Stomach (tissue), 9 donors: ENCODE measurements around the gene SPON2. TPM values are rescaled to one million over a fixed set of nuclear protein-coding genes. Genes with fewer than 3 reads are reported as not detected.
A peak's percentile ranks its signal among the peaks of the same experiment; 100 is the strongest.

ENCODE experiments used
- DNase-seq, 2 donors: peaks; one replicate each; pipeline versions ENCODE4 v3.0.0 to v3.0.0-alpha.2; 2013 to 2019
- H3K27ac ChIP-seq, 5 donors: fragments of 200-600 bp in 4 of 5; sonication (generic) in 4 of 5; one replicate each; pipeline ENCODE4 v1.5.1; 2013 to 2019; ENCODE audit warnings: mild to moderate bottlenecking in 1 of 5, moderate library complexity in 1 of 5
- H3K27me3 ChIP-seq, 3 donors: fragments of 200-600 bp; sonication (generic); one replicate each; pipeline ENCODE4 v1.5.1; 2017 to 2019; ENCODE audit warnings: mixed run types in 1 of 3
- H3K36me3 ChIP-seq, 4 donors: fragments of 200-600 bp; sonication (generic); 1 replicate in 3 of 4; 2 replicates in 1 of 4; pipeline ENCODE4 v1.5.1; 2016 to 2019
- H3K4me1 ChIP-seq, 4 donors: fragments of 200-600 bp; sonication (generic); one replicate each; pipeline ENCODE4 v1.5.1; 2016 to 2019
- H3K4me3 ChIP-seq, 4 donors: fragments of 200-600 bp; sonication (generic) in 3 of 4; one replicate each; pipeline ENCODE4 v1.5.1; 2016 to 2019; ENCODE audit warnings: mild to moderate bottlenecking in 1 of 4
- H3K9me3 ChIP-seq, 4 donors: fragments of 200-600 bp; sonication (generic); one replicate each; pipeline ENCODE4 v1.5.1; 2016 to 2019
- EP300 ChIP-seq: sonication (generic); formaldehyde crosslinking; IDR thresholded peaks from one replicate; pipeline ENCODE4 v1.6.1; 2017; ENCODE audit warnings: antibody characterized with exemption
- POLR2A ChIP-seq, 4 donors: fragments of 450-650 bp; IDR thresholded peaks; one replicate each; pipeline ENCODE4 v1.6.1; 2016; ENCODE audit warnings: antibody characterized with exemption in 4 of 4, control low read depth in 2 of 4, mild to moderate bottlenecking in 1 of 4, moderate library complexity in 1 of 4
- POLR2AphosphoS5 ChIP-seq, 3 donors: sonication (generic); formaldehyde crosslinking; IDR thresholded peaks; one replicate each; pipeline ENCODE4 v1.6.1; 2016; ENCODE audit warnings: antibody characterized with exemption in 3 of 3
- WGBS, 5 donors: extraction: QIAGEN DNeasy Blood & Tissue Kit in 3 of 5; methylation state at CpG; one replicate each; pipeline versions ENCODE4 v1.1.5 to v1.1.7; 2013 to 2018; 5-methylcytosine and 5-hydroxymethylcytosine counted together
- intact Hi-C: fragments of 100-400 bp; cut with DNase I; formaldehyde crosslinking; loops from one replicate; pipeline ENCODE4 v1.15.1; 2023; ENCODE audit warnings: low total_unique reads
- polyA plus RNA-seq, 3 donors: library from polyadenylated mRNA; stranded (reverse); fragments of 200-250 nt; gene quantifications; one replicate each; pipeline ENCODE4 v1.2.3, GENCODE V29; 2013
- total RNA-seq, 5 donors: library from RNA; depleted of rRNA; stranded (reverse); fragments of >200 nt; gene quantifications; one replicate each; pipeline versions ENCODE4 v1.1.0 to v1.2.3, GENCODE V29; 2014 to 2016
- TF ChIP-seq, protein P1 (sequence below), 7 experiments: fragments of 450-650 bp in 4 of 7; fragments of 200-600 bp in 3 of 7; sonication (generic) in 3 of 7; IDR thresholded peaks; one replicate each; pipeline ENCODE4 v1.5.1; 2016 to 2019; ENCODE audit warnings: antibody characterized with exemption in 7 of 7, control low read depth in 2 of 7, mild to moderate bottlenecking in 1 of 7
- donor health status: healthy with polysubstance abuse.
- donor health status: Bipolar disorder and iron deficiency.
- donor health status: healthy.

SPON2 gene
- total and polyA plus RNA-seq, 8 donors = 12.8 to 224 (median 47.6) TPM

- Histone ChIP-seq H3K9me3 (peaks cover 0 to 5% (median 0%) of the 10 kb centered on the region in 4 donors), H3K27me3 (peaks cover 4 to 26% (median 10%) of the 10 kb centered on the region in 3 donors), H3K4me3 (no peak overlapping the region), H3K4me1 (peaks cover 15 to 46% (median 43%) of the 10 kb centered on the region in 4 donors), H3K36me3 (no peaks in the 10 kb centered on the region), H3K27ac (peak overlapping the region in 1 of 5 donors; percentile 5)
- DNase-seq = no peak
- intact Hi-C loops = no loop called here
- WGBS, 5 donors = 50 to 75% (median 54%) methylated on average over 1 of the region's 1 CpG
- TF ChIP-seq, protein P1, sequence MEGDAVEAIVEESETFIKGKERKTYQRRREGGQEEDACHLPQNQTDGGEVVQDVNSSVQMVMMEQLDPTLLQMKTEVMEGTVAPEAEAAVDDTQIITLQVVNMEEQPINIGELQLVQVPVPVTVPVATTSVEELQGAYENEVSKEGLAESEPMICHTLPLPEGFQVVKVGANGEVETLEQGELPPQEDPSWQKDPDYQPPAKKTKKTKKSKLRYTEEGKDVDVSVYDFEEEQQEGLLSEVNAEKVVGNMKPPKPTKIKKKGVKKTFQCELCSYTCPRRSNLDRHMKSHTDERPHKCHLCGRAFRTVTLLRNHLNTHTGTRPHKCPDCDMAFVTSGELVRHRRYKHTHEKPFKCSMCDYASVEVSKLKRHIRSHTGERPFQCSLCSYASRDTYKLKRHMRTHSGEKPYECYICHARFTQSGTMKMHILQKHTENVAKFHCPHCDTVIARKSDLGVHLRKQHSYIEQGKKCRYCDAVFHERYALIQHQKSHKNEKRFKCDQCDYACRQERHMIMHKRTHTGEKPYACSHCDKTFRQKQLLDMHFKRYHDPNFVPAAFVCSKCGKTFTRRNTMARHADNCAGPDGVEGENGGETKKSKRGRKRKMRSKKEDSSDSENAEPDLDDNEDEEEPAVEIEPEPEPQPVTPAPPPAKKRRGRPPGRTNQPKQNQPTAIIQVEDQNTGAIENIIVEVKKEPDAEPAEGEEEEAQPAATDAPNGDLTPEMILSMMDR (IDR thresholded peaks at IDR 0.05) = no peak
- TF ChIP-seq EP300 = no peak
- TF ChIP-seq POLR2AphosphoS5 (IDR thresholded peaks at IDR 0.05) = no peak
- no peak for TF ChIP-seq POLR2A (IDR thresholded peaks at IDR 0.05)
Measured at GRCh38 chr4:1176398-1177273, 4.3 kb upstream of the SPON2 start.

DNA sequence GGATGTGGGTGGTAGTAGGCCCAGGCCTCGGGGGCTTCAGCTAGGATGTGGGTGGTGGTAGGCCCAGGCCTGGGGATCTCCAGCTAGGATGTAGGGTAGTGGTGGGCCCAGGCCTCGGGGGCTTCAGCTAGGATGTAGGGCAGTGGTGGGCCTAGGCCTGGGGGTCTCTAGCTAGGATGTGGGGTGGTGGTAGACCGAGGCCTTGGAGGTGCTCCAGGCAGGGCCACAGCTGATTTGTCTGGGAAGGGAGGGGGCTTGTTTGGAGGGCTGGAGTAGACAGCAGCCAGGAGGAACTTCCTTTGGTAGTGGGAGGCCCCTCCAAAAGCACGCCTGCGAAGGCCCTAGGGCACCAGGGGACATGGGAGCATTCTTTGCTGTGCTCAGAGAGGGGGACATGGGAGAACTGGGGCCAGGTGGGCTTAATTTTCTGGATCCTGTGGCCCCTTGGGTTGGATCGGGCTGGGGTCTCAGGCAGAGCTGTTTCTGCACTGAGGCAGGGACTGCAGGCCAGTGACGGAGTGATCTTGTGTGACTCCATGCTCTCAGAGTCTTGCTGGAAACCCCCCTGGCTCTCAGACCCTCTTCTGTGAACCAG is 3.3 kb upstream of the SPON2 start:
- peaks cover 8 to 35% (median 19%) of the 10 kb centered on the region in 3 donors for H3K27me3 ChIP-seq
- peak overlapping the region in 3 of 5 donors; percentile 24 to 40 (median 24) for H3K27ac ChIP-seq
- peaks cover 24 to 55% (median 52%) of the 10 kb centered on the region in 4 donors for H3K4me1 ChIP-seq
- intact Hi-C loops = no loop called here
- H3K9me3 ChIP-seq = peaks cover 0 to 2% (median 0%) of the 10 kb centered on the region in 4 donors
- 89 to 97% (median 96%) methylated on average over 6 to 7 of the region's 7 CpGs for WGBS, 5 donors
- no peak overlapping the region for H3K4me3 ChIP-seq
- no peaks in the 10 kb centered on the region for H3K36me3 ChIP-seq
- TF ChIP-seq, protein P1 (IDR thresholded peaks at IDR 0.05) = no peak
- no peak for TF ChIP-seq POLR2AphosphoS5 (IDR thresholded peaks at IDR 0.05)
- no peak for TF ChIP-seq POLR2A (IDR thresholded peaks at IDR 0.05)
- no peak for TF ChIP-seq EP300
- no peak for DNase-seq

GRCh38 chr4:1174941-1175634 is 2.7 kb upstream of the SPON2 start:
- Histone ChIP-seq H3K27ac (peak overlapping the region in 3 of 5 donors; percentile 24 to 40 (median 24)), H3K36me3 (no peaks in the 10 kb centered on the region), H3K4me1 (peaks cover 30 to 62% (median 56%) of the 10 kb centered on the region in 4 donors), H3K27me3 (peaks cover 8 to 42% (median 25%) of the 10 kb centered on the region in 3 donors), H3K9me3 (no peaks in the 10 kb centered on the region), H3K4me3 (no peak overlapping the region)
- 88 to 96% (median 93%) methylated on average over 13 to 20 of the region's 20 CpGs for WGBS, 5 donors
- DNase-seq = no peak
- intact Hi-C loops = no loop called here
- TF ChIP-seq POLR2A (IDR thresholded peaks at IDR 0.05) (no peak), EP300 (no peak), POLR2AphosphoS5 (IDR thresholded peaks at IDR 0.05) (no peak)
- TF ChIP-seq, protein P1 (IDR thresholded peaks at IDR 0.05) = no peak
